Ectodermal cell (in vitro differentiated cells): ENCODE measurements around the gene SNAP47.

ENCODE experiments used
- H3K27ac ChIP-seq: 2 replicates; pipeline ENCODE4 v1.7.0; 2013; ENCODE audit warnings: mild to moderate bottlenecking, low read depth, low read length; ENCODE audit not compliant: insufficient read depth, poor library complexity, severe bottlenecking
- H3K27me3 ChIP-seq: 2 replicates; pipeline ENCODE4 v1.7.0; 2013; ENCODE audit warnings: mild to moderate bottlenecking, low read length; ENCODE audit not compliant: insufficient read depth, control insufficient read depth, poor library complexity, severe bottlenecking
- H3K36me3 ChIP-seq: one replicate; pipeline ENCODE4 v1.7.0; 2013; ENCODE audit warnings: low read length; ENCODE audit not compliant: control insufficient read depth, insufficient read depth
- H3K4me1 ChIP-seq: one replicate; pipeline ENCODE4 v1.7.0; 2013; ENCODE audit warnings: low read length; ENCODE audit not compliant: control insufficient read depth, insufficient read depth
- H3K4me3 ChIP-seq: 2 replicates; pipeline ENCODE4 v1.7.0; 2013; ENCODE audit warnings: low read depth, low read length, control low read depth; ENCODE audit not compliant: insufficient read depth
- H3K9me3 ChIP-seq: 2 replicates; pipeline ENCODE4 v1.7.0; 2013; ENCODE audit warnings: mild to moderate bottlenecking, low read length, moderate library complexity; ENCODE audit not compliant: control insufficient read depth
- WGBS, 2 experiments: methylation state at CpG; one replicate each; pipeline ENCODE4 v1.1.7; 2013; ENCODE audit warnings: missing lambda C conversion rate in 2 of 2; 5-methylcytosine and 5-hydroxymethylcytosine counted together

Gene SNAP47

GRCh38 chr1:227768640-227769039, 33.4 kb downstream of the SNAP47 start:
- Histone ChIP-seq H3K9me3 (no peaks in the 10 kb centered on the region), H3K27ac (no peak overlapping the region), H3K4me1 (no peaks in the 10 kb centered on the region), H3K4me3 (no peak overlapping the region), H3K27me3 (no peaks in the 10 kb centered on the region), H3K36me3 (peaks cover 21% of the 10 kb centered on the region)
- 94 to 98% methylated on average over 6 of the region's 6 CpGs for WGBS, 2 experiments

- Histone ChIP-seq H3K27me3 (no peaks in the 10 kb centered on the region), H3K4me3 (no peak overlapping the region), H3K4me1 (no peaks in the 10 kb centered on the region), H3K27ac (no peak overlapping the region), H3K9me3 (no peaks in the 10 kb centered on the region), H3K36me3 (peaks cover 21% of the 10 kb centered on the region)
- 95 to 96% methylated on average over 20 of the region's 20 CpGs for WGBS, 2 experiments
Observed at GRCh38 chr1:227769047-227769935, 34.1 kb downstream of the SNAP47 start.

GRCh38 chr1:227769936-227770494, 34.8 kb downstream of the SNAP47 start:
- no peaks in the 10 kb centered on the region for H3K4me1 ChIP-seq
- H3K4me3 ChIP-seq = no peak overlapping the region
- 94% methylated on average over 15 of the region's 15 CpGs for WGBS, 2 experiments
- H3K36me3 ChIP-seq = peaks cover 21% of the 10 kb centered on the region
- no peak overlapping the region for H3K27ac ChIP-seq
- H3K27me3 ChIP-seq = no peaks in the 10 kb centered on the region
- no peaks in the 10 kb centered on the region for H3K9me3 ChIP-seq

GRCh38 chr1:227770812-227771211, 35.6 kb downstream of the SNAP47 start:
- WGBS, 2 experiments = 96 to 99% methylated on average over 13 of the region's 13 CpGs

GRCh38 chr1:227771326-227771725, 36.1 kb downstream of the SNAP47 start:
- no peaks in the 10 kb centered on the region for H3K27me3 ChIP-seq

More at GRCh38 chr1:227770812-227771211, 35.6 kb downstream of the SNAP47 start:
- no peak overlapping the region for H3K27ac ChIP-seq
- no peak overlapping the region for H3K4me3 ChIP-seq
- no peaks in the 10 kb centered on the region for H3K4me1 ChIP-seq
- H3K36me3 ChIP-seq = peaks cover 22% of the 10 kb centered on the region
- H3K27me3 ChIP-seq = no peaks in the 10 kb centered on the region
- no peaks in the 10 kb centered on the region for H3K9me3 ChIP-seq

GRCh38 chr1:227771771-227772170, 36.5 kb downstream of the SNAP47 start:
- Histone ChIP-seq H3K36me3 (peaks cover 24% of the 10 kb centered on the region), H3K4me3 (no peak overlapping the region), H3K27ac (no peak overlapping the region), H3K9me3 (no peaks in the 10 kb centered on the region), H3K27me3 (no peaks in the 10 kb centered on the region), H3K4me1 (no peaks in the 10 kb centered on the region)
- WGBS, 2 experiments = 94% methylated on average over 6 to 7 of the region's 7 CpGs

More at GRCh38 chr1:227771326-227771725, 36.1 kb downstream of the SNAP47 start:
- 98 to 99% methylated on average over 4 to 5 of the region's 8 CpGs for WGBS, 2 experiments
- Histone ChIP-seq H3K9me3 (no peaks in the 10 kb centered on the region), H3K36me3 (peaks cover 26% of the 10 kb centered on the region), H3K4me3 (no peak overlapping the region), H3K27ac (no peak overlapping the region), H3K4me1 (no peaks in the 10 kb centered on the region)

- Histone ChIP-seq H3K36me3 (peaks cover 8% of the 10 kb centered on the region), H3K4me1 (no peaks in the 10 kb centered on the region), H3K27me3 (no peaks in the 10 kb centered on the region), H3K27ac (no peak overlapping the region), H3K9me3 (no peaks in the 10 kb centered on the region), H3K4me3 (no peak overlapping the region)
- 91 to 96% methylated on average over 15 of the region's 15 CpGs for WGBS, 2 experiments
Observed at GRCh38 chr1:227773558-227773957, 38.3 kb downstream of the SNAP47 start.

GRCh38 chr1:227774051-227774731, 39.0 kb downstream of the SNAP47 start:
- Histone ChIP-seq H3K4me1 (no peaks in the 10 kb centered on the region), H3K27ac (no peak overlapping the region), H3K9me3 (no peaks in the 10 kb centered on the region), H3K4me3 (no peak overlapping the region), H3K36me3 (peaks cover 8% of the 10 kb centered on the region), H3K27me3 (no peaks in the 10 kb centered on the region)
- 90 to 91% methylated on average over 13 of the region's 13 CpGs for WGBS, 2 experiments

- Histone ChIP-seq H3K4me1 (no peaks in the 10 kb centered on the region), H3K36me3 (peaks cover 8% of the 10 kb centered on the region), H3K27ac (no peak overlapping the region), H3K9me3 (no peaks in the 10 kb centered on the region), H3K27me3 (no peaks in the 10 kb centered on the region), H3K4me3 (no peak overlapping the region)
- 93 to 94% methylated on average over 42 of the region's 42 CpGs for WGBS, 2 experiments
Observed at GRCh38 chr1:227774821-227775661, 39.8 kb downstream of the SNAP47 start.
